HG03521 (cell line): ENCODE measurements around the gene NDUFB2.
"Not testable (repeated sequence)": the region's sequence is repeated elsewhere in the genome, so short reads cannot be mapped to it uniquely, and the experiment has no call there.

Experiments used
- ATAC-seq: cut with Tn5 transposase; IDR thresholded peaks from one replicate; pipeline ENCODE4 v1.9.1; 2021; ENCODE audit warnings: mild to moderate bottlenecking, moderate library complexity; ENCODE audit not compliant: unreplicated experiment

Gene NDUFB2

GRCh38 chr7:140732416-140732815, 35.9 kb downstream of the NDUFB2 start:
- ATAC-seq: no peak

GRCh38 chr7:140734096-140734495, 37.6 kb downstream of the NDUFB2 start:
- no peak for ATAC-seq

- ATAC-seq: no peak
Observed at GRCh38 chr7:140734729-140735128, 38.2 kb downstream of the NDUFB2 start.

GRCh38 chr7:140738280-140738679, 41.8 kb downstream of the NDUFB2 start:
- no peak for ATAC-seq

- not testable (repeated sequence) for ATAC-seq
Observed at GRCh38 chr7:140743255-140743654, 46.7 kb downstream of the NDUFB2 start.

GRCh38 chr7:140744005-140744404, 47.5 kb downstream of the NDUFB2 start:
- ATAC-seq: no peak

- no peak for ATAC-seq
Observed at GRCh38 chr7:140745266-140746058, 49.0 kb downstream of the NDUFB2 start.

- ATAC-seq: no peak
Observed at GRCh38 chr7:140746751-140747150, 50.2 kb downstream of the NDUFB2 start.

- ATAC-seq: no peak
Observed at GRCh38 chr7:140752533-140752932, 56.0 kb downstream of the NDUFB2 start.

- ATAC-seq: no peak
Observed at GRCh38 chr7:140754506-140754905, 58.0 kb downstream of the NDUFB2 start.
